HG03108 (cell line): ENCODE results near the gene PDE4B.
"Not testable (repeated sequence)": the region's sequence is repeated elsewhere in the genome, so short reads cannot be mapped to it uniquely, and the experiment has no call there.

ENCODE experiments used
- ATAC-seq: cut with Tn5 transposase; IDR thresholded peaks from one replicate; pipeline ENCODE4 v1.9.1; 2021; ENCODE audit warnings: moderate library complexity; ENCODE audit not compliant: unreplicated experiment

Gene PDE4B

DNA sequence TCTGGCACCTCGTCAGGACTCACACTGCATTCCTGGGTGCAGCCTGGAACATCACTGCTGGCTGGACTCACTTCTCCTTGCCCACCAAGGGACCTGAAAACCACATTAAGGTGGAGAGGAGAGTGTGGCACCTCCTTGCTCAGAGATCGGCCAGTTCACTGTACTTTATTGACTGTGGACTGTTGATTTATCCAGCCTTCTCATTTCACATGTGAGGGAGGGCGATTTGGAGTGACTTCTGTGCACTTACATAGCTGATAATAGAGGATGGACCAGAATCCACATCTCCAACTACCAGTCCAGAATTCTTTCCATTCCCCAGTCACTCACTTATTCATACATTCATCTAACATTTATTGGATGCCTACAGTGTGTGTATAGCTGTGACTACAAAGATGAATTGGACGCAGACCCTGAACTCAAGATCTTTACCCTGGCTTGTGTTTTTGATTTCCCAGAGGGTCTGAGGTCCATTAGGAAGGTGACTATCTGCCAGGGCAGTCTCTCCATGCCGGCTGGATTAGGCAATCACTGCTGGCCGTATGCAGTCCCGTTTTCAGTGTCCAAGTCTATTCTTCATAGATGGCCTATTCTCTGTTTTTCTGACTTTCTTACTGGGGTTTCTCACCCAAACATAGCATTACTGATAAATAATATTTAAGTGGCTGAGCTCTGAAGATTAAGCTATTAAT lies 507.7 kb downstream of the PDE4B start:
- ATAC-seq, result no peak

- ATAC-seq, result peak; percentile 86
Observed at GRCh38 chr1:66300972-66301451, 508.3 kb downstream of the PDE4B start.

DNA sequence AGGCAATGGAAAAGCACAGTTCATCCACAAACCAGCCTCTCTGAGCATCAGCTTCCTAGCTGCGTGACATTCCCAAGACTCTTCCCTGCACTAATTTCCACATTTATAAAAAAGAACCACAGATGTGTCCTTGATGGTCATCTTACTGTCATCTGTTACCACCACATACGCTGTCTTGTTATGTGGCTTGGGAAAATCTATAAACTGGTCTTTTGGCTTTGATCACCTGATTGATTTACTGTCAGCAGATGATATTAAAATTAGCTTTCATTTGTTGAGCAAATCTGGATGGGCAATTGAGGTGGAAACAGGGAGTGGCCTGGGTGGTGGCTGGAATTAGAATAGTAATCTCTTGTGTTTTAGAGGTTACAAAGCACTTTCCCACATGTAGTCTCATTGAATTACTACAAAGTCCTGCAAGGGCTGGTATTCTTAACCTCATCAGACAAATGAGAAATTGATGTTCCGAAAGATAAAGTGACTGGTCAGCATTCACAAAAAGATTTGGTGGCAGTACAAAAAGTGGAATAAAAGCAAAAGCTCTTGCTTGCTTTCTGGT lies 509.6 kb downstream of the PDE4B start:
- ATAC-seq, result no peak

GRCh38 chr1:66302815-66303214 lies 510.1 kb downstream of the PDE4B start:
- ATAC-seq, result no peak

DNA sequence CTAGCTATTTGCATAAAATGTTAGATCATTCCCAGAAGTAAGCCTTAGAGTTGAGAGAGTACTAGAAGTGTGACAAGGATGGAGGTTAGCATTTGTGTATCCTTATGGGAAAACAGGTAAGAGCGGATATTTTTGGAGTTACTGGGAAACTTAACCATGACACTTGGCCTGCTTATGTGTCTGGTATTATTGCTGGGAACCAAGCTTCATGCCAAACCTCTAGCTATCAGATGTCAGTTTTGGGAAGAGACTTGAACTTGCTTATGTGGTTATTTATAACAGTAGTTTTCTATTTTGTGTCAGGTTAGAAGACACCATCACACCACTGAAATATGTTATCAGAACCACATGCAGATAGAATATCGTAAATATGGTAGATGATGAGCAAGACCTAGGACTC lies 511.0 kb downstream of the PDE4B start:
- no peak for ATAC-seq

- no peak for ATAC-seq
Observed at GRCh38 chr1:66304128-66304527, 511.4 kb downstream of the PDE4B start.

DNA sequence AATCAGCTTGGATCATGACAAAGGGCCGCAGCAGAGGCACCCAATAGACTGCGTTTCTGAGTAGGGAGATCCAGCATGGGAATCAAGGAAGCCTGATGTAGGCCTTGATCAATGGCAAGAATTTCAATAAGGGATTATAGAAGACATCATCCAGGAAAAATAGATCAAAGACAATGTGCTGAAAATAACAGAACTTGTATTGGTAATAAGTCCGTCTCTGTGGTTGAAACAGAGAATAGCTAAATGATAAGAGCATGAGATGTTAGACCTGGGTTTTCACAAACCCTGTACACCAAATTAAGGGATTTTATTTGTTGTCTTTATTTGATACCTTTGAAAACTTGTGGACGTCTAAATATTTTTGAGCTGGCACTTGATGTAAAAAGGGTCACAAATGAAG lies 513.2 kb downstream of the PDE4B start:
- no peak for ATAC-seq

GRCh38 chr1:66309006-66309741 lies 516.5 kb downstream of the PDE4B start:
- ATAC-seq, result no peak

- ATAC-seq, result no peak
Observed at GRCh38 chr1:66311092-66311491, 518.4 kb downstream of the PDE4B start.

DNA sequence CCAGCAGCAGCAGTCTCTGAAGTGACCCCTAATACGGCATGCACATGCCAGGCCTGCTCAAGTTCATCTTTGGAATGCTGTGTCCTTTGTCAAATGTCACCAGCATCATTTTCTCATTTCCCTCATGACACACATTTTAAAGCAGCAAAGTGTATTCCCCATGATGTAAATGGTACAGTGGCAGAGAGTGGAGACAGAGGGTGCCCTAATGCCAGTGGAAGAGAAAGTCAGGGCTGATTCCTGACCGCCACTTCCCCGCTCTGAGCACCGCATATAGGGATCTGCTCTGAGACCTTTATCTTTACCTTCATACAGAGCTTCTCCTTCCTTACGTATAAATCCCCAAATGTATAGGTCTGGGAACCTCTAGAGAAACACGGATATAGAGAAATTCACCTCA lies 518.9 kb downstream of the PDE4B start:
- no peak for ATAC-seq

GRCh38 chr1:66312271-66312990 lies 519.7 kb downstream of the PDE4B start:
- no peak for ATAC-seq

DNA sequence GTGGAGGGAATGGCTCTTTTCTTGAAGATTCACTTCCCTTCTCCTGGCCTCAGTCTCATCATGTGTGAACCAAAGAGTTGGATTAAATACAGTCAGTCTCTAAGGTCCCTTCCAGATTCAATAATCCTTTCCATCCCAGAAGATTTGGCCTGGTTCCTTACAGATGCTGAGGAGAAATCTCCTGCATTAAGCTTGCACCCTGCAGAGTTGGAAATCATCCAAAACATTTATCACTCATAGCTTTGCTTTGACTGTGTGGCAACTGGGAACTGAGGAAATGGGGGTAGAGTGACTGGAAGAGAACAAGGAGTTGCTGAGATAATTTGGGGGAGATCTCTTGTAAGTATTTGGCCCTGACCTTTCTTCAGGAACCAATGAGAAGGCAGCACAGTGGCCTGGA lies 520.7 kb downstream of the PDE4B start:
- no peak for ATAC-seq

DNA sequence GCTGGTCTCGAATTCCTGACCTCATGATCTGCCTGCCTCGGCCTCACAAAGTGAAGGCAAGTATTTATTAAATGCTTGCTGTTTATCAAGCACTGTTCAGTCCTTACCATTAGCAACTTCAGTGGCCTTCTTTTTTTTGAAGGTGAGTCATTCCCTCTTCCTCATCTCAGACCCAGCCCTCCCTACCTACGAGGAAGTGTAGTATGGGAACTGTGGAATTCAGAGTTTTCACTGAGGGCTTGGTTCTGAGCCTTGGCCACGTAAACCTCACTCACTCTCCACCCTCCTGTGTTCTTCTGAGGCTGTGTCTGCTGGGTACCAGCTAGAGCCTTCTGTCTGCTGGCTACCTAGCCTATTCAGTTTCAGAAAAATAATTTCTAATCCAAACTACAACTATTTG lies 523.0 kb downstream of the PDE4B start:
- no peak for ATAC-seq

- no peak for ATAC-seq
Observed at GRCh38 chr1:66316464-66317247, 524.0 kb downstream of the PDE4B start.

DNA sequence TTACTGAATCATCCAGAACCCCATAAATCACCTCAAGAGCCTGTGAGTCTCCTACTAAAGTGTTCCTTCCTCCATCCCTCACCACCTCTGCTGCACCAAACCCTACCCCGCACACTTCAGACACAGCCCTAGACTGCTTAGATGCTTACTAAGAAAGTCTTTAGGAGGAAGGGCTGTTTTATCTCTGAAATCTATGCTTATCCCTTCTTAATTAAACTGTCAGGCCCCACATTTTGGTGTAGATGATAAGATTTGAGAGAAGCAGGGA lies 524.5 kb downstream of the PDE4B start:
- no peak for ATAC-seq

GRCh38 chr1:66320231-66320630 lies 527.5 kb downstream of the PDE4B start:
- ATAC-seq, result no peak

DNA sequence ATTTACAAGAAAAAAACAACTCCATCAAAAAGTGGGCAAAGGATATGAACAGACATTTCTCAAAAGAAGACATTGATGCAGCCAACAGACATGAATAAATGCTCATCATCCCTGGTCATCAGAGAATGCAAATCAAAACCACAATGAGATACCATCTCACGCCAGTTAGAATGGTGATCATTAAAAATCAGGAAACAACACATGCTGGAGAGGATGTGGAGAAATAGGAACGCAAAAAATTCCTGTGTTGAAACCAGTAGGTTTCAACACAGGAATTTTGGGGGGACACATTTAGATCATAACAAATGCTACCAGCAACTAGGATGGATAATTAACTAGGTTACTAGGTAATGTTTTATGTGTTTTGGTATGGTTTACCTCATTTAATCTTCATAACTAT lies 529.8 kb downstream of the PDE4B start:
- not testable (repeated sequence) for ATAC-seq

- no peak for ATAC-seq
Observed at GRCh38 chr1:66323958-66324625, 531.4 kb downstream of the PDE4B start.

GRCh38 chr1:66325594-66326380 lies 533.1 kb downstream of the PDE4B start:
- no peak for ATAC-seq

- no peak for ATAC-seq
Observed at GRCh38 chr1:66326867-66327266, 534.2 kb downstream of the PDE4B start.
